IMR-90 (cell line): ENCODE results near the gene SH3TC1.

Source experiments
- CEBPB ChIP-seq: IDR thresholded peaks from 2 replicates; pipeline ENCODE4 v1.6.1; 2012; ENCODE audit warnings: low read depth, low read length, improper control_type of control experiment
- CTCF ChIP-seq: conservative IDR thresholded peaks from 2 replicates; pipeline ENCODE4 v1.5.1; 2012; ENCODE audit warnings: mild to moderate bottlenecking, low read depth, low read length, improper control_type of control experiment
- MAZ ChIP-seq: IDR thresholded peaks from 2 replicates; pipeline ENCODE4 v1.6.1; 2012; ENCODE audit warnings: low read depth, mild to moderate bottlenecking, low read length, improper control_type of control experiment, moderate library complexity, borderline replicate concordance
- MXI1 ChIP-seq: IDR thresholded peaks from 2 replicates; pipeline ENCODE4 v1.6.1; 2012; ENCODE audit warnings: low read depth, mild to moderate bottlenecking, low read length, moderate library complexity, borderline replicate concordance
- NFE2L2 ChIP-seq: fragments of 150-350 bp; IDR thresholded peaks from 2 replicates; pipeline ENCODE4 v1.6.1; 2016; ENCODE audit warnings: low read depth, mild to moderate bottlenecking, low read length
- POLR2A ChIP-seq: IDR thresholded peaks from 2 replicates; pipeline ENCODE4 v1.6.1; 2012; ENCODE audit warnings: mild to moderate bottlenecking, low read depth, low read length
- SMC3 ChIP-seq: fragments of 150-350 bp; IDR thresholded peaks from 2 replicates; pipeline ENCODE4 v1.6.1; 2016; ENCODE audit warnings: low read depth, mild to moderate bottlenecking, antibody characterized with exemption, low read length, moderate library complexity
- USF2 ChIP-seq: fragments of 150-350 bp; IDR thresholded peaks from 2 replicates; pipeline ENCODE4 v1.6.1; 2017; ENCODE audit warnings: mild to moderate bottlenecking, antibody characterized with exemption, low read length, low read depth
- TF ChIP-seq, protein P1 (sequence below): fragments of 150-350 bp; IDR thresholded peaks from 2 replicates; pipeline ENCODE4 v1.6.1; 2016; ENCODE audit warnings: low read depth, mild to moderate bottlenecking, low read length, moderate library complexity, borderline replicate concordance

- no peak for TF ChIP-seq CTCF
- no peak for TF ChIP-seq USF2
- no peak for TF ChIP-seq CEBPB
- TF ChIP-seq, protein P1, sequence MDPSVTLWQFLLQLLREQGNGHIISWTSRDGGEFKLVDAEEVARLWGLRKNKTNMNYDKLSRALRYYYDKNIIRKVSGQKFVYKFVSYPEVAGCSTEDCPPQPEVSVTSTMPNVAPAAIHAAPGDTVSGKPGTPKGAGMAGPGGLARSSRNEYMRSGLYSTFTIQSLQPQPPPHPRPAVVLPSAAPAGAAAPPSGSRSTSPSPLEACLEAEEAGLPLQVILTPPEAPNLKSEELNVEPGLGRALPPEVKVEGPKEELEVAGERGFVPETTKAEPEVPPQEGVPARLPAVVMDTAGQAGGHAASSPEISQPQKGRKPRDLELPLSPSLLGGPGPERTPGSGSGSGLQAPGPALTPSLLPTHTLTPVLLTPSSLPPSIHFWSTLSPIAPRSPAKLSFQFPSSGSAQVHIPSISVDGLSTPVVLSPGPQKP = no peak
- TF ChIP-seq SMC3 = no peak
- no peak for TF ChIP-seq POLR2A
- no peak; the same call in 1 of the 2 replicates for TF ChIP-seq MXI1
- TF ChIP-seq NFE2L2 = no peak
- no peak for TF ChIP-seq MAZ
These were observed 82.5 kb downstream of the SH3TC1 start for GRCh38 chr4:8281519-8282133.
